Breast epithelium (tissue), 3 donors: ENCODE data around the gene EIF2S1.

Experiments used
- CTCF ChIP-seq, 3 donors: fragments of 450-650 bp; IDR thresholded peaks; one replicate each; pipeline ENCODE4 v1.5.1; 2016 to 2017; ENCODE audit warnings: antibody characterized with exemption in 3 of 3, mild to moderate bottlenecking in 3 of 3, moderate library complexity in 3 of 3
- POLR2A ChIP-seq: fragments of 450-650 bp; IDR thresholded peaks from one replicate; pipeline ENCODE4 v1.6.1; 2016; ENCODE audit warnings: antibody characterized with exemption, mild to moderate bottlenecking, moderate library complexity
- POLR2AphosphoS5 ChIP-seq, 3 donors: sonication (generic); formaldehyde crosslinking; IDR thresholded peaks; one replicate each; pipeline ENCODE4 v1.6.1; 2017; ENCODE audit warnings: antibody characterized with exemption in 3 of 3

GRCh38 chr14:67405771-67406170, 45.6 kb downstream of the EIF2S1 start:
- TF ChIP-seq CTCF (IDR thresholded peaks at IDR 0.05) (no peak), POLR2A (no peak), POLR2AphosphoS5 (IDR thresholded peaks at IDR 0.05) (no peak)
